ENCODE data around the gene CYS1.

The CYS1 gene

GRCh38 chr2:10054424-10054823 is 25.8 kb downstream of the CYS1 start:
- Histone ChIP-seq H3K36me3 (ENCODE audit: insufficient read depth, low read length) (no peaks in the 10 kb centered on the region), H3K9me3 (ENCODE audit: low read length) (no peaks in the 10 kb centered on the region), H3K9me2 (ENCODE audit: low read depth, low read length) (no peaks in the 10 kb centered on the region), H3K4me1 (ENCODE audit: insufficient read depth, low read length, severe bottlenecking) (no peaks in the 10 kb centered on the region), H3K9ac (ENCODE audit: low read length) (no peak overlapping the region), H3K79me2 (ENCODE audit: insufficient read depth, low read length) (no peaks in the 10 kb centered on the region), H3K27ac (ENCODE audit: low read depth, low read length, poor library complexity, severe bottlenecking) (no peak overlapping the region), H3F3A (ENCODE audit: insufficient read depth, low read length) (no peaks in the 10 kb centered on the region), H3K4me2 (ENCODE audit: low read length) (no peak overlapping the region), H3K27me3 (ENCODE audit: insufficient read depth, low read length) (no peaks in the 10 kb centered on the region), H3K4me3 (ENCODE audit: low read depth, low read length, poor library complexity, severe bottlenecking) (no peak overlapping the region), H4K20me1 (ENCODE audit: insufficient read depth, low read length) (no peaks in the 10 kb centered on the region), H2AFZ (ENCODE audit: low read length) (no peak overlapping the region)
- TF ChIP-seq EZH2 (IDR thresholded peaks at IDR 0.05; ENCODE audit: borderline replicate concordance, low read length), result no peak
- TF ChIP-seq, protein P1, sequence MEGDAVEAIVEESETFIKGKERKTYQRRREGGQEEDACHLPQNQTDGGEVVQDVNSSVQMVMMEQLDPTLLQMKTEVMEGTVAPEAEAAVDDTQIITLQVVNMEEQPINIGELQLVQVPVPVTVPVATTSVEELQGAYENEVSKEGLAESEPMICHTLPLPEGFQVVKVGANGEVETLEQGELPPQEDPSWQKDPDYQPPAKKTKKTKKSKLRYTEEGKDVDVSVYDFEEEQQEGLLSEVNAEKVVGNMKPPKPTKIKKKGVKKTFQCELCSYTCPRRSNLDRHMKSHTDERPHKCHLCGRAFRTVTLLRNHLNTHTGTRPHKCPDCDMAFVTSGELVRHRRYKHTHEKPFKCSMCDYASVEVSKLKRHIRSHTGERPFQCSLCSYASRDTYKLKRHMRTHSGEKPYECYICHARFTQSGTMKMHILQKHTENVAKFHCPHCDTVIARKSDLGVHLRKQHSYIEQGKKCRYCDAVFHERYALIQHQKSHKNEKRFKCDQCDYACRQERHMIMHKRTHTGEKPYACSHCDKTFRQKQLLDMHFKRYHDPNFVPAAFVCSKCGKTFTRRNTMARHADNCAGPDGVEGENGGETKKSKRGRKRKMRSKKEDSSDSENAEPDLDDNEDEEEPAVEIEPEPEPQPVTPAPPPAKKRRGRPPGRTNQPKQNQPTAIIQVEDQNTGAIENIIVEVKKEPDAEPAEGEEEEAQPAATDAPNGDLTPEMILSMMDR (IDR thresholded peaks at IDR 0.05; ENCODE audit: low read length), result peak; percentile 7; the same call in 1 of the 2 replicates

DNA sequence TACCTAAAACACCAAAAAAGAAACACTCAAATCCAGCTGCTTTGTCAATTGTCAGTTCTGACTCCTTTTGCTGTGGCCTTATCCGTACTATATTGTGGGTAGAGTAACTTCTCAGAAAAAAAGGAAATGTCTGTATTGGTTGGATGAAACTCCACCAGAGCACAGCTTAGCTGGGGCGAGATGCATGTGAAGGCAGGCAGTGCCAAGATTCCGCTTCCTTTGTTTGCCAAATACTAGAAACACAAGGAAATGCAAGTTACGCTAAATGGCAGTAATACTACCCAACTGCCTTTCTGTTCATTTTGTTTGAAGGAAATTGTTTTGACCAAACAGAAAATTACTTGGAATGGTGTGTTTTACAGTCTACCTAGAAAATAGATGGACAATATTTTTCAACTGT is 26.9 kb downstream of the CYS1 start:
- Histone ChIP-seq H2AFZ (ENCODE audit: low read length) (no peak overlapping the region), H3K9me3 (ENCODE audit: low read length) (no peaks in the 10 kb centered on the region), H3K27me3 (ENCODE audit: insufficient read depth, low read length) (no peaks in the 10 kb centered on the region), H3K9me2 (ENCODE audit: low read depth, low read length) (no peaks in the 10 kb centered on the region), H3K36me3 (ENCODE audit: insufficient read depth, low read length) (no peaks in the 10 kb centered on the region), H3K9ac (ENCODE audit: low read length) (no peak overlapping the region), H3K79me2 (ENCODE audit: insufficient read depth, low read length) (no peaks in the 10 kb centered on the region), H3K27ac (ENCODE audit: low read depth, low read length, poor library complexity, severe bottlenecking) (no peak overlapping the region), H4K20me1 (ENCODE audit: insufficient read depth, low read length) (no peaks in the 10 kb centered on the region), H3K4me2 (ENCODE audit: low read length) (no peak overlapping the region), H3K4me1 (ENCODE audit: insufficient read depth, low read length, severe bottlenecking) (no peaks in the 10 kb centered on the region), H3K4me3 (ENCODE audit: low read depth, low read length, poor library complexity, severe bottlenecking) (no peak overlapping the region), H3F3A (ENCODE audit: insufficient read depth, low read length) (no peaks in the 10 kb centered on the region)
- TF ChIP-seq EZH2 (IDR thresholded peaks at IDR 0.05; ENCODE audit: borderline replicate concordance, low read length), result no peak
- TF ChIP-seq, protein P1 (IDR thresholded peaks at IDR 0.05; ENCODE audit: low read length), result no peak

- Histone ChIP-seq H3K9me3 (ENCODE audit: low read length) (no peaks in the 10 kb centered on the region), H3K27ac (ENCODE audit: low read depth, low read length, poor library complexity, severe bottlenecking) (no peak overlapping the region), H3F3A (ENCODE audit: insufficient read depth, low read length) (no peaks in the 10 kb centered on the region), H3K4me2 (ENCODE audit: low read length) (no peak overlapping the region), H3K27me3 (ENCODE audit: insufficient read depth, low read length) (no peaks in the 10 kb centered on the region), H3K9ac (ENCODE audit: low read length) (no peak overlapping the region), H3K36me3 (ENCODE audit: insufficient read depth, low read length) (no peaks in the 10 kb centered on the region), H2AFZ (ENCODE audit: low read length) (no peak overlapping the region), H3K79me2 (ENCODE audit: insufficient read depth, low read length) (no peaks in the 10 kb centered on the region), H3K9me2 (ENCODE audit: low read depth, low read length) (no peaks in the 10 kb centered on the region), H4K20me1 (ENCODE audit: insufficient read depth, low read length) (no peaks in the 10 kb centered on the region), H3K4me3 (ENCODE audit: low read depth, low read length, poor library complexity, severe bottlenecking) (no peak overlapping the region), H3K4me1 (ENCODE audit: insufficient read depth, low read length, severe bottlenecking) (no peaks in the 10 kb centered on the region)
- no peak for TF ChIP-seq EZH2 (IDR thresholded peaks at IDR 0.05; ENCODE audit: borderline replicate concordance, low read length)
- TF ChIP-seq, protein P1 (IDR thresholded peaks at IDR 0.05; ENCODE audit: low read length), result no peak
These were observed 28.0 kb downstream of the CYS1 start for GRCh38 chr2:10052216-10052615.

Measured in OCI-LY1 (cell line).